MM.1S (cell line): ENCODE measurements around the gene TTC33.

Source experiments
- DNase-seq: peaks from one replicate; pipeline ENCODE4 v3.0.0-alpha.2; 2015
- H2AFZ ChIP-seq: fragments of 300-600 bp; sonication (generic); 2 replicates; pipeline ENCODE4 v1.6.0; 2016; ENCODE audit warnings: antibody characterized with exemption, low read length
- H3F3A ChIP-seq: fragments of 300-600 bp; sonication (generic); 2 replicates; pipeline ENCODE4 v1.6.1; 2016; ENCODE audit warnings: mild to moderate bottlenecking, antibody characterized with exemption, low read length, moderate library complexity, mixed read lengths; ENCODE audit not compliant: insufficient read depth
- H3K27ac ChIP-seq: fragments of 300-600 bp; sonication (generic); 2 replicates; pipeline ENCODE4 v1.5.1; 2016; ENCODE audit warnings: mild to moderate bottlenecking, low read length
- H3K27me3 ChIP-seq: fragments of 300-600 bp; sonication (generic); replicated peaks from 2 replicates; pipeline ENCODE4 v1.6.0; 2016; ENCODE audit warnings: low read length; ENCODE audit not compliant: insufficient read depth
- H3K36me3 ChIP-seq: fragments of 300-600 bp; sonication (generic); replicated peaks from 2 replicates; pipeline ENCODE4 v1.6.1; 2016; ENCODE audit warnings: mild to moderate bottlenecking, low read length, mixed read lengths; ENCODE audit not compliant: insufficient read depth
- H3K4me1 ChIP-seq: fragments of 300-600 bp; sonication (generic); 2 replicates; pipeline ENCODE4 v1.6.1; 2016; ENCODE audit warnings: low read length, mixed read lengths
- H3K4me2 ChIP-seq: fragments of 300-600 bp; sonication (generic); 2 replicates; pipeline ENCODE4 v1.6.0; 2016; ENCODE audit warnings: low read depth, low read length
- H3K4me3 ChIP-seq: fragments of 300-600 bp; sonication (generic); 2 replicates; pipeline ENCODE4 v1.5.1; 2016; ENCODE audit warnings: low read length, mixed read lengths
- H3K79me2 ChIP-seq: fragments of 300-600 bp; sonication (generic); 2 replicates; pipeline ENCODE4 v1.6.1; 2016; ENCODE audit warnings: mixed run types, low read length, mixed read lengths
- H3K9ac ChIP-seq: fragments of 300-600 bp; sonication (generic); 2 replicates; pipeline ENCODE4 v1.6.1; 2016; ENCODE audit warnings: low read length, mixed read lengths
- H3K9me2 ChIP-seq: fragments of 300-600 bp; sonication (generic); replicated peaks from 2 replicates; pipeline ENCODE4 v1.6.1; 2016; ENCODE audit warnings: mild to moderate bottlenecking, low read length, mixed read lengths; ENCODE audit not compliant: insufficient read depth
- H3K9me3 ChIP-seq: fragments of 300-600 bp; sonication (generic); replicated peaks from 2 replicates; pipeline ENCODE4 v1.6.1; 2016; ENCODE audit warnings: mild to moderate bottlenecking, low read length, mixed read lengths; ENCODE audit not compliant: insufficient read depth
- H4K20me1 ChIP-seq: fragments of 300-600 bp; sonication (generic); 2 replicates; pipeline ENCODE4 v1.6.1; 2016; ENCODE audit warnings: mild to moderate bottlenecking, low read length, moderate library complexity, mixed read lengths; ENCODE audit not compliant: insufficient read depth
- CTCF ChIP-seq: fragments of 300-600 bp; sonication (generic); IDR thresholded peaks from 2 replicates; pipeline ENCODE4 v1.5.1; 2016; ENCODE audit warnings: antibody characterized with exemption, low read length, mixed read lengths
- EZH2 ChIP-seq: fragments of 300-600 bp; sonication (generic); optimal IDR thresholded peaks from 2 replicates; pipeline ENCODE3; 2017; ENCODE audit warnings: low read depth, mild to moderate bottlenecking, antibody characterized with exemption, low read length, mixed read lengths
- EZH2phosphoT487 ChIP-seq: fragments of 300-600 bp; sonication (generic); IDR thresholded peaks from 2 replicates; pipeline ENCODE4 v1.6.1; 2018; ENCODE audit warnings: antibody characterized with exemption, low read length

The TTC33 gene

GRCh38 chr5:40784916-40785315 lies 29.2 kb upstream of the TTC33 start:
- Histone ChIP-seq H4K20me1 (no peaks in the 10 kb centered on the region), H3K4me3 (no peak overlapping the region)

GRCh38 chr5:40784027-40784653 lies 28.4 kb upstream of the TTC33 start:
- 0 out of 2 replicates have a peak, but pooled peaks cover 3% of the 10 kb centered on the region for H4K20me1 ChIP-seq
- no peaks in the 10 kb centered on the region for H3K27me3 ChIP-seq
- no peak overlapping the region for H3K4me2 ChIP-seq
- no peak overlapping the region for H3K9ac ChIP-seq
- TF ChIP-seq EZH2, result no peak
- TF ChIP-seq EZH2phosphoT487, result no peak
- no peak for TF ChIP-seq CTCF
- no peak overlapping the region for H2AFZ ChIP-seq
- no peaks in the 10 kb centered on the region for H3K9me3 ChIP-seq
- H3K4me3 ChIP-seq, result no peak overlapping the region
- no peak for DNase-seq
- no peaks in the 10 kb centered on the region for H3K36me3 ChIP-seq
- no peaks in the 10 kb centered on the region for H3F3A ChIP-seq
- no peaks in the 10 kb centered on the region for H3K4me1 ChIP-seq
- peaks cover 96% of the 10 kb centered on the region for H3K79me2 ChIP-seq
- no peaks in the 10 kb centered on the region for H3K9me2 ChIP-seq
- no peak overlapping the region for H3K27ac ChIP-seq

More at GRCh38 chr5:40784916-40785315, 29.2 kb upstream of the TTC33 start:
- Histone ChIP-seq H3K79me2 (peaks cover 96% of the 10 kb centered on the region), H3K4me1 (no peaks in the 10 kb centered on the region), H3F3A (no peaks in the 10 kb centered on the region; the same call in 1 of the 2 replicates), H3K27me3 (no peaks in the 10 kb centered on the region), H3K9ac (no peak overlapping the region), H3K36me3 (no peaks in the 10 kb centered on the region), H3K4me2 (no peak overlapping the region), H2AFZ (no peak overlapping the region), H3K9me3 (no peaks in the 10 kb centered on the region), H3K27ac (no peak overlapping the region), H3K9me2 (no peaks in the 10 kb centered on the region)
- TF ChIP-seq EZH2phosphoT487, result no peak
- no peak for TF ChIP-seq EZH2
- no peak for TF ChIP-seq CTCF
- DNase-seq, result no peak

GRCh38 chr5:40781843-40782409 lies 26.2 kb upstream of the TTC33 start:
- H3K4me1 ChIP-seq, result no peaks in the 10 kb centered on the region
- 0 out of 2 replicates have a peak, but pooled peaks cover 3% of the 10 kb centered on the region for H4K20me1 ChIP-seq
- no peak overlapping the region for H3K27ac ChIP-seq
- no peak for DNase-seq
- H3K36me3 ChIP-seq, result no peaks in the 10 kb centered on the region
- H3K79me2 ChIP-seq, result peaks cover 83% of the 10 kb centered on the region
- no peak overlapping the region for H3K4me2 ChIP-seq
- no peaks in the 10 kb centered on the region for H3K27me3 ChIP-seq
- no peak overlapping the region for H2AFZ ChIP-seq
- H3K9me3 ChIP-seq, result no peaks in the 10 kb centered on the region
- TF ChIP-seq CTCF (no peak), EZH2phosphoT487 (no peak), EZH2 (no peak)
- no peak overlapping the region for H3K9ac ChIP-seq
- no peaks in the 10 kb centered on the region for H3F3A ChIP-seq
- no peak overlapping the region for H3K4me3 ChIP-seq
- no peaks in the 10 kb centered on the region for H3K9me2 ChIP-seq
